NCI-H2171 treated with DMSO at 0.1 percent for 48 hours (cell line): ENCODE measurements around the gene WDTC1.
A peak's percentile ranks its signal among the peaks of the same experiment; 100 is the strongest.

Source experiments
- DNase-seq: peaks from one replicate; lab custom pipeline; 2025; lab: John Stamatoyannopoulos, UW

WDTC1 gene

GRCh38 chr1:27301582-27302199 is 67.3 kb downstream of the WDTC1 start:
- DNase-seq: no peak

- no peak for DNase-seq
Measured at GRCh38 chr1:27302612-27303011, 68.2 kb downstream of the WDTC1 start.

GRCh38 chr1:27303509-27303908 is 69.1 kb downstream of the WDTC1 start:
- no peak for DNase-seq

GRCh38 chr1:27306071-27306470 is 71.6 kb downstream of the WDTC1 start:
- DNase-seq: no peak

GRCh38 chr1:27306892-27307761 is 72.7 kb downstream of the WDTC1 start:
- DNase-seq: peak; percentile 91

- DNase-seq: peak; percentile 66
Measured at GRCh38 chr1:27307874-27308598, 73.6 kb downstream of the WDTC1 start.

GRCh38 chr1:27314169-27314568 is 79.7 kb downstream of the WDTC1 start:
- DNase-seq: no peak

GRCh38 chr1:27314737-27315136 is 80.3 kb downstream of the WDTC1 start:
- DNase-seq: no peak

- DNase-seq: no peak
Measured at GRCh38 chr1:27316860-27317259, 82.4 kb downstream of the WDTC1 start.

- DNase-seq: no peak
Measured at GRCh38 chr1:27318136-27318535, 83.7 kb downstream of the WDTC1 start.

- peak; percentile 51 for DNase-seq
Measured at GRCh38 chr1:27318596-27318995, 84.2 kb downstream of the WDTC1 start.

GRCh38 chr1:27321813-27322568 is 87.6 kb downstream of the WDTC1 start, which contains the start of gene TMEM222:
TSS of gene TMEM222 (plus strand) at chr1:27322163. CDS start at chr1:27322198, 35 bp downstream.
- peak; percentile 98 for DNase-seq

GRCh38 chr1:27322569-27323240 is 88.3 kb downstream of the WDTC1 start:
- DNase-seq: peak; percentile 47

GRCh38 chr1:27325286-27325685 is 90.9 kb downstream of the WDTC1 start:
- DNase-seq: no peak

- DNase-seq: no peak
Measured at GRCh38 chr1:27327964-27328363, 93.5 kb downstream of the WDTC1 start.

GRCh38 chr1:27330786-27331185 is 96.4 kb downstream of the WDTC1 start:
- no peak for DNase-seq

GRCh38 chr1:27331426-27331825 is 97.0 kb downstream of the WDTC1 start:
- no peak for DNase-seq

- DNase-seq: no peak
Measured at GRCh38 chr1:27331922-27332321, 97.5 kb downstream of the WDTC1 start.

- no peak for DNase-seq
Measured at GRCh38 chr1:27332536-27333281, 98.3 kb downstream of the WDTC1 start.

GRCh38 chr1:27333717-27334279 is 99.4 kb downstream of the WDTC1 start:
- DNase-seq: no peak
